Uterus (tissue), 4 donors: ENCODE measurements around the gene ATP2A2. TPM values are rescaled to one million over a fixed set of nuclear protein-coding genes. Genes with fewer than 3 reads are reported as not detected.

ENCODE experiments used
- DNase-seq, 2 donors: peaks; one replicate each; pipeline ENCODE4 v3.0.0-alpha.2; 2019 to 2020
- H3K27ac ChIP-seq, 2 donors: fragments of 200-600 bp; sonication (generic); 1 replicate in 1 of 2; 2 replicates in 1 of 2; pipeline ENCODE4 v1.5.1; 2016 to 2018
- H3K27me3 ChIP-seq, 2 donors: fragments of 200-600 bp; sonication (generic); one replicate each; pipeline ENCODE4 v1.5.1; 2018 to 2019; ENCODE audit warnings: control low read depth in 1 of 2
- H3K36me3 ChIP-seq, 2 donors: fragments of 200-600 bp; sonication (generic); one replicate each; pipeline ENCODE4 v1.5.1; 2019; ENCODE audit warnings: control low read depth in 1 of 2
- H3K4me1 ChIP-seq, 2 donors: fragments of 200-600 bp; sonication (generic); one replicate each; pipeline ENCODE4 v1.5.1; 2018 to 2019; ENCODE audit warnings: control low read depth in 1 of 2
- H3K4me3 ChIP-seq, 2 donors: fragments of 200-600 bp; sonication (generic); 1 replicate in 1 of 2; 2 replicates in 1 of 2; pipeline ENCODE4 v1.5.1; 2018 to 2019; ENCODE audit warnings: mild to moderate bottlenecking in 1 of 2
- H3K9me3 ChIP-seq, 2 donors: fragments of 200-600 bp; sonication (generic); one replicate each; pipeline ENCODE4 v1.5.1; 2019; ENCODE audit warnings: control low read depth in 1 of 2
- CTCF ChIP-seq, 4 experiments: fragments of 200-600 bp in 2 of 4; fragments of 450-650 bp in 2 of 4; sonication (generic) in 2 of 4; IDR thresholded peaks; one replicate each; pipeline ENCODE4 v1.5.1; 2016 to 2019; ENCODE audit warnings: antibody characterized with exemption in 4 of 4, mild to moderate bottlenecking in 2 of 4, moderate library complexity in 1 of 4
- POLR2A ChIP-seq, 2 donors: fragments of 450-650 bp; IDR thresholded peaks; one replicate each; pipeline ENCODE4 v1.6.1; 2016; ENCODE audit warnings: antibody characterized with exemption in 2 of 2, mild to moderate bottlenecking in 1 of 2, moderate library complexity in 1 of 2
- intact Hi-C: fragments of 100-400 bp; cut with DNase I; formaldehyde crosslinking; loops from one replicate; pipeline ENCODE4 v1.15.1; 2023; ENCODE audit warnings: low total_unique reads
- small RNA-seq: library from RNA; depleted of rRNA; stranded (forward); fragments of <200 nt; gene quantifications from one replicate; pipeline ENCODE3, GENCODE V24; 2016
- total RNA-seq, 4 donors: library from RNA; depleted of rRNA in 3 of 4; stranded (reverse); fragments of >200 nt in 3 of 4; gene quantifications; one replicate each; pipeline versions ENCODE4 v1.1.0 to v1.2.4, GENCODE V29; 2014 to 2023
- donor health status: DM: yes; HTN: yes; CAD: no.

Gene ATP2A2
- total RNA-seq, 4 donors from 2014 or later: 61.5 to 173 (median 97.9) TPM

DNA sequence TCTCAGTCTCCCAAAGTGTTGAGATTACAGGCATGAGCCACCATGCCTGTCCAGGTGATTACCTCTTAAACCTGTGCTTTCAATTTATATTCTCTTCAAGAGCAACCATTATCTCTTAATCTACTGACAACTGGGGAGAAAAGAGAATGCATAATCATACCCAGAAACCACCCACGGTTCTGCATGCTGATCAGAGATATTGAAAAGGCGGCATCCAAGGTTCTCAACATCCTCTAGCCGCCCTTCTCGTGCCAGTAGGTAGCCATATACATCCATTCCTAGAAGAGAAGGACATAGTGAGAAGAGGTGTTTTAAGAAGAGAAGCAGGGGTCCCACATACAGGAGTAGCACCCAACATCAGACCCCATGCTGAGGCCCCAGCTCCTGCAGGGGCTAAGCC lies 101.6 kb downstream of the ATP2A2 start:
- no peak overlapping the region for H3K4me3 ChIP-seq
- H3K27me3 ChIP-seq: no peaks in the 10 kb centered on the region
- H3K4me1 ChIP-seq: no peaks in the 10 kb centered on the region
- no peaks in the 10 kb centered on the region for H3K36me3 ChIP-seq
- intact Hi-C loops: no loop called here
- TF ChIP-seq POLR2A (IDR thresholded peaks at IDR 0.05) (no peak), CTCF (IDR thresholded peaks at IDR 0.05) (no peak)
- H3K27ac ChIP-seq: no peak overlapping the region
- H3K9me3 ChIP-seq: no peaks in the 10 kb centered on the region
- DNase-seq: no peak

Small RNA genes within 50 kb of the gene (small RNA-seq; reads per million reads assigned to genes)
- not detected for gene RN7SL769P

Other genes with a start within 250 kb of the ATP2A2 start
- 10 to 100 TPM; 18.2 to 35.5 (median 28.4) TPM for gene C12orf76, start 232.7 kb upstream of the ATP2A2 start, total RNA-seq
- gene IFT81, start 156.9 kb upstream of the ATP2A2 start, total RNA-seq: 10 to 100 TPM in 3 of 4 donors, 1 to 10 TPM in 1; 6.9 to 40.6 (median 20.7) TPM
- gene ANAPC7, start 122.5 kb downstream of the ATP2A2 start, total RNA-seq: 10 to 100 TPM; 40.0 to 68.1 (median 63.5) TPM
- gene ARPC3, start 169.1 kb downstream of the ATP2A2 start, total RNA-seq: 100 to 1,000 TPM; 106 to 132 (median 118) TPM
- 10 to 100 TPM in 3 of 4 donors, 1 to 10 TPM in 1; 3.3 to 41.2 (median 16.4) TPM for gene GPN3, start 187.0 kb downstream of the ATP2A2 start, total RNA-seq
- 10 to 100 TPM in 2 of 4 donors, 1 to 10 TPM in 2; 3.5 to 29.7 (median 11.2) TPM for gene FAM216A, start 187.6 kb downstream of the ATP2A2 start, total RNA-seq
- 100 to 1,000 TPM in 2 of 4 donors, 10 to 100 TPM in 2; 82.5 to 195 (median 100) TPM for gene VPS29, start 220.9 kb downstream of the ATP2A2 start, total RNA-seq
- gene RAD9B, start 221.1 kb downstream of the ATP2A2 start, total RNA-seq: 1 to 10 TPM in 2 of 4 donors, under 1 TPM in 1, not detected in 1; 0.88 to 8.4 (median 1.2) TPM